Islet precursor cell (in vitro differentiated cells): Measurements from ENCODE around the gene TOP2B.

Source experiments
- DNase-seq: peaks from one replicate; pipeline ENCODE4 v3.0.0-alpha.2; 2018

TOP2B gene

GRCh38 chr3:25665315-25666280 lies 891 bp upstream of the TOP2B start:
- DNase-seq = no peak

- peak; percentile 86 for DNase-seq
Observed at GRCh38 chr3:25663869-25664811, 567 bp downstream of the TOP2B start.

GRCh38 chr3:25663347-25663868 lies 1.3 kb downstream of the TOP2B start:
- DNase-seq = peak; percentile 60

GRCh38 chr3:25662736-25663320 lies 1.9 kb downstream of the TOP2B start:
- no peak for DNase-seq

DNA sequence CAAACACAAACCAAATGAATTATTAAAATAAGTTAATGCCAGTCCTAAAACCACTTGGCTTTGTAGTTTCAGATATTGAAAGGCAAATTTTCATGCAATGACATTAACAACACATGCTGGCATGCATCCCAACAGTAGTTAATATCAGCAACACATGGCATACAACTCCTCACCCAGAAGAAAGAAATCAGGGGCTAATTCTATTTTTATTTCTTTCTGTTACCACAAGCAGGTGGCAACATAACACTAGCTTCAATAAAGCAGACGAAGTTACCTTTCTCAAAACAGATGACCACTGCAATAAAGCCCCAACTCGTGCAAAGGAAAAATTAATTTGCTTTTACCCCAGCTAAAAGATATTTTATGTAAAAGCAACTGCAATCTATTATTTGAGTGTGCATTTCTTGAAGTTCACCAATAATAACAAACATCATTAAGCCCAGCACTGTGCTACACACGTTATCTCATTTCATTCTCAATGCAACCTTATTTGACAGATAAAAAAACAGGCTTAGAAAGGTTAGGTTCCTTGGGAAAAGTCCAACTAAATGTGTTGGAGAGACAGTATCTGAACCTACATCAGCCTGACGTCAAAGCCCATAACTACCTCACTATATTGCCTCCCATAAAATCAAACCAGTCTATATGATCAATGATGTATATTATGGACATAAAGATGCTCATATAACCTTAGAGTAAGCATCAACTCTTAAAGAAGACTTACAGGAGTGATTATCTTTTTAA lies 2.8 kb downstream of the TOP2B start:
- no peak for DNase-seq

- no peak for DNase-seq
Observed at GRCh38 chr3:25658836-25659235, 5.9 kb downstream of the TOP2B start.

DNA sequence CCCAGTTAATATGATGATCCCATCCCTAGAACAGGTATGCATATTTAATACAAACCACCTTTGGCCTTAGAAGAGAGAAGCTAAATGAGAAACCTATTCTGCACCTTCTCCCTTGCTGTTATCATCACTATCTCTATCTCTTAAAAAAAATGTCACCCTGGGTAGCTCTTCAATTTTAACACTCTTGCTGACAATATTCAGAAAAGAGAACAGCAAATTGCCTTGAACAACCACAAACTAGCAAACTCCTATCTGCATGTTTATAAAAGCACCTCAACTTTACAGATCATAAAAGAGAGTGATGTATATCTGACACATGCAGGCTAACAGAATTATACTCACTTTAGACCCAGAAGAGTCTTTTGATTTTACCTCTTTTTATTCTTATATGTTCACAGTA lies 7.4 kb downstream of the TOP2B start:
- no peak for DNase-seq

DNA sequence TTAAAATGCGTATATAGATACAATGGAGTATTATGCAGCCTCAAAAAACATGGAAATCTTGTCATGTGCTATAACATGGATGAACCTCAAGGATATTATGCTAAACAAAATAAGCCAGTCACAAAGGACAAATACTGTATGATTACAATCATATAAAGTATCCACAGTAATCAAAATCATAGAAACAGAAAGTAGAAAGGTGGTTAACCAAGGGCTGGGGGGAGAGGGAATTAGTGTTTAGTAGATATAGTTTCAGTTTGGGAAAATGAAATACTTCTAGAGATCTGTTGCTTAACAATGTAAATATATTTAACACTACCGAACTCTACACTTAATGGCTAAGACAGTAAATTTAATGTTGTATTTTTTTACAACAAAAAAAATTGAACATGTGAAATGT lies 9.0 kb downstream of the TOP2B start:
- no peak for DNase-seq

- DNase-seq = no peak
Observed at GRCh38 chr3:25654576-25654975, 10.1 kb downstream of the TOP2B start.

DNA sequence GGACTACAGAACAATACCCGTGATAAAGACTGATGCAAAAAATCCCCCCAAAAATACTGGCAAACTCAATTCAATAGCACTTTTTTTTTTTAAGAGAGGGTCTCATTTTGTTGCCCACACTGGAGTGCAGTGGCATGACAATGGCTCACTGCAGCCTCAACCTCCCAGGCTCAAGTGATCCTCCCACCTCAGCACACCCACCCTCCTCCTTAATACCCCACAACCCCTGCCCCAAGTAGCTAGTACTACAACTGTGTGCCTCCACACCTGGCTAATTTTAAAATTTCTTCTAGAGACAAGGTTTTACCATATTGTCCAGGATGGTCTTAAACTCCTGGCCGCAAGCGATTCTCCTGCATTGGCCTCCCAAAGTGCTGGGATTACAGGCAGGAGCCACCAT lies 11.4 kb downstream of the TOP2B start:
- no peak for DNase-seq

DNA sequence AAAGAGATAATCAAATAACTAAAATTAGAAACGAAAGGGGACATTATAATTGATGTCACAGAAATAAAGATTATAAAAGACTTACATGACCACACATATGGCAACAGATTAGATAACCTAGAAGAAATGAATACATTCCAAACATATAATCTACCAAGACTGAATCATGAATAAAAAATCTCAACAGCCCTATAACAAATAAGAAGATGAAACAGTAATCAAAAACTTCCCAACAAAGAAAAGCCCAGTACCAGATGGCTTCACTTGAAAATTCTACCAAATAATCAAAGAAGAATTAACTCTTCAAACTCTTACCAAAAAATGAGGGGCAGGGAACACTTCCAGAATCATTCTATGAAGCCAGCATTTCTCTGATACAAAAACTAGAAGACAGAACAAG lies 11.8 kb downstream of the TOP2B start:
- DNase-seq = no peak

GRCh38 chr3:25648925-25649830 lies 15.5 kb downstream of the TOP2B start:
- DNase-seq = no peak

DNA sequence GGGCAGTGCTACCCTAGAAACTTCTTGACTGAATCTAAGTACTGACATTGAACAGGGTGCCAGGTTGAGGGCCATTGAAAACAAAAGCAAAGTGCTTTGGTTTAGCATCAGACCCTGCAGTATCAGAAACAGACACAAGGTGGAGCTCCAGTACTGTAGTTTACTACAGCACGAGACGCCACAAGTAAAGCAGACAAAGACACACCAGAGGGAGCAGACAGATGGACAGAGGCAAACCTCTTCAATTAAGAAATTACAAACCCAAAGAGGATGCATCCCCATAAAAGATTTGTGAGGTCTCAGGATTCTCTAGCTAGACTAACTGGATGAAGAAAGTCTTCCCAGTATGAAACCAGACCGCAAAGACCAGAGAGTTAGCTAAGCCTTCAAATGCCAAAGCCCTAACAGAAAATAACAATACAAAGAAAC lies 16.6 kb downstream of the TOP2B start:
- peak; percentile 93 for DNase-seq

DNA sequence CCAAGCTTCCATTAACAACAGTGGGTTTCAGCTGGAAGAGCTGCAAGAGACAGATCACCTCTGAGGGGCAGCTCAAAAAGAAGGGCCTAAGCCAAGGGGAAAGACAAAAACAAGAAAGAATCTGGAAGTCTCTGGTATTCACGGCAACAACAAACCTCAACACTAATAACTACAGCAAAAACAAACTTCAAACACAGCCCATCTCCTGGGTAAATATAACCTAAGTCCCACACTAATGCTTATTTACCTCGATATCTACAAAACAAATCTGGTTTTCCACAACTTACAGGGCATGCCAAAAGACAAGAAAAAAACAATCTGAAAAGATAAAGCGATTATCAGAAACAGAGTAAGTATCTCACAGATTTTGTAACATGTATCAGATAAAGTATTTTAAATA lies 29.7 kb downstream of the TOP2B start:
- no peak for DNase-seq

GRCh38 chr3:25633919-25634318 lies 30.8 kb downstream of the TOP2B start:
- no peak for DNase-seq

DNA sequence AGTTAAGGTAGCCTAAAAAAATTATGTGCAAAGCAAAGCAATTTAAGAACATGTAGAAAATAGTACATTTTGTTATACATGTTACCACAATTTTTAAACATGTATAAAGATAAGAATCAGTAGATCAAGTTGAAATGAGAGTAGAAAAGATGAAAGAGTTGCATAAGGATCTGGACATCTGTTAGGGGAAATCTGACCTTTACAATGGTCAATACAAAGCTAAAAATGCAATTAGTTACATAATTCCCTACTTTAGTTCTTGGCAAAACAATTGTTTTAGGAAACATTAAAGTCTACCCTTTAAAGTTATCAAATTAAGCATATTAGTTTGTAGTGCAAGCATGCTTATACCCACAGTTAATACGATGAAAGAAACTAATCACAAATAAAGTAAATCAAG lies 32.7 kb downstream of the TOP2B start:
- no peak for DNase-seq

DNA sequence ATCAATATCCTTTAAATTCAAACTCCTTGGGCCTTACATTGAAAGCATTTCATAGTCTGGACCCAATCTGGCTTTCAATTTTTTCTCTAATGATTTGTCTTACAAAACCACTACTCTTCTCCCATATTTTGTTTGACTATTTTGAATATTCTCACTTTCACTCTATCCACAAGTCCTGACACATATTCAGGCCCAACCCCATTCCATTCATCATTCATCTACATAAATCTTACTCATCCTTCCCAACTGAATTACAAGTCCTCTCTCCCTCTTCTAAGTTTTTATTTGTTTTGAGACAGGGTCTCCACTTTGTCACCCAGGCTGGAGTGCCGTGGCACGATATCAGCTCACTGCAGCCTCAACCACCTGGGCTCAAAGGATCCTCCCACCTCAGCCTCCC lies 43.6 kb downstream of the TOP2B start:
- no peak for DNase-seq

DNA sequence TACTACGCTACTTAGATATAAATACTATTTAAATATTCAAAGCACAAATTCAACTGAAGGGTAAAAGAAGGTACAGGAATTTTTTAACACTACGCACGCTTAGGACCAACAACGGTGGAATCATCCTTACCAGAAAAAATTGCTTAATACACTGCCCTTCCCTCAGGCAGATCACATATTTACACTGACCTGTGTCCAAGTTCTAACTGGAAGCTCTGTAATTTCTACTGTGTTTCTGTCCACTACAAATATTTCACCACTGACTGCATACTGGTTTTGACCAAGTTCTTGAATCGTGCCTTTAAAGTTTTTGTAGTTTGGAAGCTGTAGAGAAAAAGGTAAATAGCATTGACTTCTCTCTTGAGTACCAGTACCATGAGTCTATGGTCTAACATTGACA lies 44.2 kb downstream of the TOP2B start:
- no peak for DNase-seq

- DNase-seq = no peak
Observed at GRCh38 chr3:25619382-25619781, 45.3 kb downstream of the TOP2B start.

DNA sequence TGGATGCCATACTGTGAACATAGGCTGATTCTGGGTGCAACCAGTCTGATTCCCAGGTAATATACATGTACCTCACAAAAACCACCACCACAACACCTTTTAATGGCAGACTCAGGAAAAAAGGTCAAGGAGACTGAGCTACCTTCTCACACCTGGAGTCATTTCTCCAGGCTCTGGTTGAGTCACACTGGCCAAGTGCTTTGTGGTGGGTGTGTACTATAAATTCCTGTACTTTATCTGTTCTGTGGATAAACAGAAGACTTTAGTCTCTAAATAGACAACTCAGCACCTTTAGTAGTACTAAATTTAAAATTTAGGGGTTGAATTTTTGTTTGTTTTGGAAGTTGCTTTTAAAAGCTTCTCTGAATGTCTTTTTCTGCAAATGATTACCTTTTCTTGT lies 46.7 kb downstream of the TOP2B start:
- DNase-seq = peak; percentile 53

- no peak for DNase-seq
Observed at GRCh38 chr3:25611193-25611592, 53.5 kb downstream of the TOP2B start.
